Urinary bladder (tissue), 4 donors: ENCODE results near the gene RXFP1. TPM values are rescaled to one million over a fixed set of nuclear protein-coding genes. Genes with fewer than 3 reads are reported as not detected.

Experiments used
- DNase-seq: peaks from one replicate; pipeline ENCODE4 v3.0.0-alpha.2; 2015; ENCODE audit errors: extremely low spot score
- H3K27ac ChIP-seq: one replicate; pipeline ENCODE4 v1.5.1; 2013; ENCODE audit warnings: low read depth, mild to moderate bottlenecking, moderate library complexity
- H3K36me3 ChIP-seq: one replicate; pipeline ENCODE4 v1.6.1; 2013; ENCODE audit warnings: mild to moderate bottlenecking, moderate library complexity; ENCODE audit not compliant: insufficient read depth
- H3K4me1 ChIP-seq: one replicate; pipeline ENCODE4 v1.6.1; 2013; ENCODE audit warnings: mild to moderate bottlenecking, moderate library complexity; ENCODE audit not compliant: insufficient read depth
- H3K4me3 ChIP-seq: one replicate; pipeline ENCODE4 v1.5.1; 2013; ENCODE audit warnings: low read depth, low read length
- WGBS: extraction: QIAGEN DNeasy Blood & Tissue Kit; methylation state at CpG from one replicate; pipeline ENCODE4 v1.1.7; 2013; 5-methylcytosine and 5-hydroxymethylcytosine counted together
- polyA plus RNA-seq: library from polyadenylated mRNA; stranded (reverse); fragments of 200-250 nt; gene quantifications from one replicate; pipeline ENCODE4 v1.2.3, GENCODE V29; 2013
- total RNA-seq: library from RNA; depleted of rRNA; stranded (reverse); fragments of >200 nt; gene quantifications from one replicate; pipeline ENCODE4 v1.2.3, GENCODE V29; 2014
- donor health status: healthy with polysubstance abuse.
- donor health status: healthy.

RXFP1 gene
- total RNA-seq (1.2 TPM), polyA plus RNA-seq (0.03 TPM)

DNA sequence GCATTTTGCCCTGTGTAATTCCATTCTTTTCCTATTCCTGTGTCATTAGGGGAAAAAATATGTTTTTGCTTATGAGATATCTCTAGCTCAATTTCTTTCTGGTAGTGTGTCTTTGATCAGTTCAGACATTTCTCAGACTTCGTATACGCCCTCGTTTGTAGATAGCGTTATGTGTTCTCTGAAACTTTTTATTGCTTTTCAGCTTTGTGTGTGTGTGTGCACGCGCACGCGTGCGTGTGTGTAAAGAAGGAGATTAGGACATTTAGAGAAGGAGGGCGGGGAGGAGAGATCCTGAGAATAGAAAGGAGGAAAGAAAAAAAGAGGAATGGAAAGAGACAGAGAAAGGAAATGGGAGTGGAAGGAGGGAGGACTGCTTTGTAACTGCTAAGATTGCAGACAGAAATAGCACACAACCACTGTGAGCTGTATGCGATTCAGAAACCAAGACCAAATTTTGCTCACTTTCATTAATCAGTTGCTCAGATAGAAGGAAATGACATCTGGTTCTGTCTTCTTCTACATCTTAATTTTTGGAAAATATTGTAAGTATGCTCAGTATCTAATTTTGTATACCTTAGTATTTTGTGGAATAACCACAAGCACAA is at the start of gene RXFP1:
RXFP1 (plus strand) TSS at position 399 of the 605 bp plus-strand sequence; CDS start at position 494, 95 bp downstream.
- Histone ChIP-seq H3K36me3 (no peaks in the 10 kb centered on the region), H3K27ac (peak within 1 kb of the TSS; percentile 10), H3K4me3 (no peak within 1 kb of the TSS), H3K4me1 (no peaks in the 10 kb centered on the region)
- WGBS = 13% methylated on average over 11 of the region's 11 CpGs
- no peak for DNase-seq

DNA sequence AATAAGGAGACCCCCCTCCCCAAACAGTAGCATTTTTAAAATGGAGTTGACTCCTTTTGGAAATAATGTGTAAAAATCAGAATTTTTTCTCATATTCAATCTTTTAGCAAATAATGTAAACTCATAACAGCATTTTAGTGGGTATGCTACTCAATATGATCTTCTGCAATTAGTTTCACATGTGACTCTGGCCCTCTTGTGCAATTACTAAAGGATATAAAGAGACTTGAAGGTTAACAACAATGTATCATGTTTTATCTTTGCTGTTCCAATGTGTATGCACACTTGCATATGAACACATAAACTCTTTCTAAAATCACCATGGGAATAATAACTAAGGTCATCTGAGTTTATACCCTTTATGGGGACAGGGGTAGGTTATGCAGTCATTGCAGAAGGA is 39.9 kb upstream of the RXFP1 start:
- no peak overlapping the region for H3K27ac ChIP-seq
- H3K4me3 ChIP-seq = no peak overlapping the region
- no peaks in the 10 kb centered on the region for H3K4me1 ChIP-seq
- no peak for DNase-seq
- H3K36me3 ChIP-seq = no peaks in the 10 kb centered on the region

DNA sequence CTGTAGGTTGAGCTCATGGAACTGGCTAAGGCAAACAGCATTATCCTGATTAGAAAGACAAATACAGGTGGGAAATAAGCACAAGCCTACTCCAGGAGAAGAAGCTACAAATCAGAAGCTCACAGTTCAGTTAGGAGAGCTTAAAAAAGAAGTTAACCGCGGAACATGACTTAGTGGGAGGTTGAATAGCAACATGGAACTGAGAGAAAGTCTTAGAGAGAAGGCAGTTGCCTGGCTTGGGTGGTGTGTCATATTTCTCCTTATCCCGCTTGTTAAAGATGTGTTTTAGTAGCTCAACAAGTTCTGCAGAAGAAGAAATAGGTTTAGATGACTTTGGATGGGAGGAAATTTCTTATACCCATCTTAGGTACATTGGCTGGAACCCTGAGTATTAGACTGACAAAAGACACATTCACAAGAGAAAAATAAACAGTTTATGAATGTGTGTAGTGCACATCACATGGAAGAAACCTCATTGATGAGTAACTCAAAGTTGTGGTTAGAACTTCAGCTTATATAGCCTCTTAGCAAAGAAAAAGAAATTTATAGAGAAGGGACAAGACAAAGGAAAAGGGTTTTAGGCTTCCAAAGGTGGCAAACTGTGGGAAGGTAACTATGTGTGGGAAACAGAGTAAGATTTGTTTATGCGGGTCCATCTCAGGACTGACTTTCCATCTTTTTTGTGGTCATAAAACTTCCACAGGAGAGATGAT is 37.4 kb upstream of the RXFP1 start:
- H3K4me3 ChIP-seq = no peak overlapping the region
- no peak overlapping the region for H3K27ac ChIP-seq
- H3K36me3 ChIP-seq = no peaks in the 10 kb centered on the region
- DNase-seq = no peak
- H3K4me1 ChIP-seq = no peaks in the 10 kb centered on the region
- WGBS = 93% methylated on average over 4 of the region's 4 CpGs

DNA sequence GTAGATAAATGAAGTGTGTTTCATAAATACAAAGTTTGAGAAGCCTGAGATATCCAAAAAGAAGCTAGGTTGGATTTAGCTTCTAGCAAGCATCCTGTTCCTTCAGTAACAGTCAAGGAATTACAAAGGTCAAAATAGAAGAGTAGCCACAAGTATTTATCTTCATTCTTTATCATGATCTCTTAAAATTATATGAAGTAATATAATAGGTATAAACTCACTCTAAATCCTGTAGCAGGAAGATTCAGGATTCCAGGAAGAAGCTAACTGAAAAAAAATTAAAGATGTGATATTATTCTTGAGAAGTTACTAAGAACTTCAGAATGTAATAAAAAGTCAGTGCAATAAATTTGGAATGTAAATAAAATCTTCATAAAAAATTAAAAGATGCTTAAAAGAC is 31.1 kb upstream of the RXFP1 start:
- DNase-seq = no peak
- Histone ChIP-seq H3K27ac (no peak overlapping the region), H3K4me3 (no peak overlapping the region), H3K36me3 (no peaks in the 10 kb centered on the region), H3K4me1 (no peaks in the 10 kb centered on the region)

DNA sequence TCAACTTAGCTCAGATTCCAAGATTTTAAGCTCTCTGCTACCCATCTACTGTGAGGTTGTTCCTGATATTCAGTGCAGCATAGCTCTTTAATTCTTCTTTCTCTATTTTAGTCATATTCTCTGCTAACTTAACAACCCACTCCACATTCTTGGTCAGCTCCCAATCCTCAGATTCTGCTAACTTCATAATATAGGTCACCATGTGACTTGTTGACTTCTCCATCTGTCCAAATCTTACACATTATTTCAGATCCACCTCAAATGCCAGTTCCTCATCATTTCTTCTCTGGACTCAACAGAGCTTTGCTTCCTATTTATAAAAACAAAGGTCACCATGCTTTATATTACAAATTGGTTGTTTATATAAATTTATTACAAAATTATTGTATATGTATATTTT is 29.3 kb upstream of the RXFP1 start:
- Histone ChIP-seq H3K27ac (no peak overlapping the region), H3K4me1 (no peaks in the 10 kb centered on the region), H3K4me3 (no peak overlapping the region), H3K36me3 (no peaks in the 10 kb centered on the region)
- no peak for DNase-seq

DNA sequence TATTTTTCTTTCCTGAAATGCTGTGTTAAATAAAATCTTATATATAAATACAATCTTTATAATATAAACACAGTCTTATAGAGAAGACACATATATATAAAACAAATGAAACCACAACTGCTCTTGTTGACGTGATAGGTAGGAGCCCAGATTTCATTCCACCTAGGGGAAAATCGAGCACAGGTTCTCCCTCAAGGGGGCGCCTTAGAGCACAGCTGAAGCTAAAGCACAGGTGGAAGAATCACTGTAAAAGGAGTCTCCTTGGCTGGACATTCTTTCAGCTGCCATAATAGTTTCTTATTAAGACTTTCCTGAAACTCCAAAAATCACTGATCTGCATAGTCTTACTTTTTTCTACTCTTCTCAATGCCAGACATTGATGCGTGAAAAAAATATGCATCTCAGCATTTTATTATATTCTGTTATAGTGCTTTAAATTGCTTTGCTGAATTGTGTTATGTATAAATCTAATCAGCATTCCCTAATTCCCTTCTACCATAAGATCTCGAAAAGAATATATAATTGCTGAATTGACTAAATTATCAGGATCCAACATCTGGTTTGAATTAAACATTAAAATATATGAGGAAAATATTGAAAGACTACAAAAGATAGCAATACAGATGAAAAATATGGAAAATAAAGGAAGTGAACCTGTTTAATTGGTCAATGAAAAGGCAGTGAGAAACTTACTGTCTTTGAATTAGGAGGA is 25.5 kb upstream of the RXFP1 start:
- no peak for DNase-seq
- Histone ChIP-seq H3K36me3 (no peaks in the 10 kb centered on the region), H3K4me3 (no peak overlapping the region), H3K27ac (no peak overlapping the region), H3K4me1 (no peaks in the 10 kb centered on the region)
- 28% methylated on average over 5 of the region's 5 CpGs for WGBS

DNA sequence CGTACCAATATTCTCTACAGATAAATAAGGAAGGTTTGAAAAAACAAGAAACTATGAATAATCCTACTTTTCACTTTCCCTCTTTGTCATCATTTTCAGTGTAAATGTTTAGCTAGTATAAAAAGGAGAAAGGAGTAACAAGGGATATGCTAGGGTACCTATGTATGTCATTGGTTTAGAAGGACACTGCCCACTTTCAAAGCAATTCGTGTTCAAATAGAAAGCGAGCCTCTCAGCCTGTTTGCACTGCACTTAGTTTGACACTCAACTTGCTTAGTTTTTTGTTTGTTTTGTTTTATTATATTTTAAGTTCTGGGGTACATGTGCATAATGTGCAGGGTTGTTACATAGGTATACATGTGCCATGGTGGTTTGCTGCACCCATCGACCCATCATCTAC is 21.6 kb upstream of the RXFP1 start:
- Histone ChIP-seq H3K36me3 (no peaks in the 10 kb centered on the region), H3K4me3 (no peak overlapping the region), H3K4me1 (no peaks in the 10 kb centered on the region), H3K27ac (no peak overlapping the region)
- 79% methylated on average over 4 of the region's 4 CpGs for WGBS
- DNase-seq = no peak

DNA sequence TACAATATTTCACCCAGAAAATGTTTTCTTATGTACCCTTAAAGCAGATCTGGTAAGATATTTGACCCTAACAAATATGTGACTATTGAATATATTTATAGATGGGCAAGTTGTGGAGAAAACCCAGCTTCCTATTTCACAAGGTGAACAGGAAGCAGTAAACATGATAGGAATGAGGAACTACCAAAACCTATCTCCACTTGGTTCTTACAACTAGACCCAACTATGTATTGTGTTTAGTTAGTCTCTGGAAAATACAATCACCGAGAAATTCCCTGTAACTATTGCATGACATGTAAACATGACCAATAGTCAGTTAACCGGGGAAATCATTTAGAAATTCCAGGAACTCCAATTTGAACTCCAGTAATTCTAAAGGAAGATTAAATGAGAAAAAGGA is 8.4 kb upstream of the RXFP1 start:
- Histone ChIP-seq H3K36me3 (no peaks in the 10 kb centered on the region), H3K27ac (no peak overlapping the region), H3K4me3 (no peak overlapping the region), H3K4me1 (no peaks in the 10 kb centered on the region)
- 72% methylated on average over 2 of the region's 2 CpGs for WGBS
- no peak for DNase-seq

DNA sequence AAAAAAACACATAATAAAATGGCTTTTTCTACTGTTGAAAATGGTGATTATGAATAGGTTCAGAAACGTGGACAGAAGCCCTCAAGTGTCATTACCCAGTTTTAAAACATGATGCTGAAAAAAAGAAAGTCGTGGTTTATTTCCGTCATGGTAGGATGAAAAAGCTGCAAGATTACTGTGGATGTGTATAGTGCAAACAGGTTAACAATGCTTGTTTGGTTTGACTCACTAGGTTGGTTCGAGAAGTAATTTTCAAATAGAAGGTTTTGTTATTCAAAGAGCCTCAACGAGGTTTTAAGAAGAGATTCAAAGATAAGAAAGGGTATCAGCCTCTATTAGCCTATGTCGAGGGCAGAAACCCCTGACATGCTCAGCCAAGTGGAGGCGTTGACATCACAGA is 2.5 kb upstream of the RXFP1 start:
- Histone ChIP-seq H3K27ac (no peak overlapping the region), H3K36me3 (no peaks in the 10 kb centered on the region), H3K4me3 (no peak overlapping the region), H3K4me1 (no peaks in the 10 kb centered on the region)
- no peak for DNase-seq
- WGBS = 66% methylated on average over 7 of the region's 7 CpGs

DNA sequence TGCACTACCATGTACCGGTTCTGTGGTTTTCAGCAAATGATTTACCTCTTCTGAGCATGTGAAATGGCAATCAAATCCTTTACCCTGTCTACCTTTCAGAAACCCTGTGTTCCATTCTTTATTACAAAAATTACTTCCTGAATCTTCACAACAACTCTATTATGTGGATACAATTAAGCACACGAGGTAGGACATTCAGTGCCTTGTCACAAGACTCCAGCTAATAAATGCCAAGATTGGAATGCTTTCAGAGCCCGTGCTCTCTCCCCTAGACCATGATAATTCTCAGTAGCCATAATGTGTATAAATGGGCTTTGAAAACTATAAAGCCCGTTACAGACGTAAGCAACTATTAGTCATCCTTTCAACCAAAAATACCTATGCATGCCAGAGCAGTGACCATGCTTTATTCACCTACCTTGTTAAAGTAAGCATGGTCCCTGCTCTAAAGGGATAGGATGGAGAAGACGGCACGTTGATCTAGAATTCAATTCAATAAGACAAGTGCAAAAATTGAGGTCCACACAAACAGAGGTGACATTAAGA is 2.4 kb downstream of the RXFP1 start:
- no peak overlapping the region for H3K27ac ChIP-seq
- H3K4me1 ChIP-seq = no peaks in the 10 kb centered on the region
- H3K4me3 ChIP-seq = no peak overlapping the region
- 62% methylated on average over 7 of the region's 7 CpGs for WGBS
- H3K36me3 ChIP-seq = no peaks in the 10 kb centered on the region
- DNase-seq = no peak

DNA sequence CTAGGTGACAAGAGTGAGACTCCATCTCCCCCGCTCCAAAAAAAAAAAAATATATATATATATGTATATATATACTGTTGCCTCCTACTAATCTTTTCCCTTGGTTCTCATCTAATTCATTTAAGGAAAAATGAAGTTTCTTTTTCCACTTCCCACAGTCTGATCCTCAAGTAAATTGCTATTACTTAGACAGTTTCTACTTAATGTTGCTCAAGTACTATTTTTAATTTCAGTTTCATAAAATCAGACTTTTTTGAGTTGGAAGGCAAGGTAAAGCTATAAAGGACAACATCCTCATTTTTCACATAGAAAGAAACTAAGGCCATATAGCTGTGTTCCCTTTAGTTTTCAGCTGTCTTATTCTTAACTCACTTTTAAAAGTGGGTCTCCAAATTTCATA is 5.8 kb downstream of the RXFP1 start:
- H3K4me1 ChIP-seq = peaks cover 1% of the 10 kb centered on the region
- WGBS = 92% methylated on average over 1 of the region's 1 CpG
- no peak for DNase-seq

DNA sequence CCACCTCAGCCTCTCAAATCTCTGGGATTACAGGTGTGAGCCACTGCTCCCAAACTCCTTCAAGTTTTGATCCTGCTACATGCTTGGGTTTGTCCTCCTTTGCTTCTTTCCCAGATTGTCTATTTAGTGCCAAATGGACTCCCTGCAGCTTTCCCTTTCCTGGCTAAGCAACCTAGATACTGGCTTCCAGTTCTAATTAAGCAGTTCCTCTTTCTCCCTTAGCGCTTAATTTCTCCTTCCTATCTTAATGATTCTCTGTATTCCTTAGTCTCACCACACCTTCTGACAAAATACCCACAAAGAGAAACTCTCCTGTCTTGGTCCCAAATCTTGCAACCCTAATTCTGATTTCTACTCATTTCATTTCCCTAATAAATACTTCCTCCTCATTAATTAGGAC is 7.8 kb downstream of the RXFP1 start:
- Histone ChIP-seq H3K4me1 (peaks cover 1% of the 10 kb centered on the region), H3K36me3 (no peaks in the 10 kb centered on the region), H3K4me3 (no peak overlapping the region), H3K27ac (no peak overlapping the region)
- DNase-seq = no peak
- 88% methylated on average over 1 of the region's 1 CpG for WGBS

More for the DNA sequence above, 5.8 kb downstream of the RXFP1 start:
- Histone ChIP-seq H3K27ac (no peak overlapping the region), H3K4me3 (no peak overlapping the region), H3K36me3 (no peaks in the 10 kb centered on the region)

DNA sequence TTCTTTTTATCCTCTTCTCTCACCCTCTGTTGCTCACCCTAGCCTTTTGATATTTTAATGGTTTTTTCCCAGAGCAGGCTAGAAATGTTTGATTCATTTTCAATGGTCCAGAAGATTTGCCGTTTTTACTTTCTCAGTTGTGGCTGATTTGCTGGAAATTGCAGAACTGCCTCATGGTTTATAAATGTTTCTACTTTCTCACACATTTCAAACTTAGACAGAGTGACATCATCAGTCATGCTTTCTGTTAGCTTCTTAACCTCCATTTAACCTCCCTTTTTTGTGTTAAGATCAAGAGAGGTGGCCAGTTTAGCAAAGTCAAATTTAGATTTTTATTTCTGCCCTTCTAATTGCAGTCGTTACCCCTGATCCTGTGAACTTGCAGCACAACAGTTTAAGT is 8.7 kb downstream of the RXFP1 start:
- Histone ChIP-seq H3K27ac (no peak overlapping the region), H3K36me3 (no peaks in the 10 kb centered on the region), H3K4me1 (peaks cover 1% of the 10 kb centered on the region), H3K4me3 (no peak overlapping the region)
- DNase-seq = no peak
- 57% methylated on average over 2 of the region's 2 CpGs for WGBS

DNA sequence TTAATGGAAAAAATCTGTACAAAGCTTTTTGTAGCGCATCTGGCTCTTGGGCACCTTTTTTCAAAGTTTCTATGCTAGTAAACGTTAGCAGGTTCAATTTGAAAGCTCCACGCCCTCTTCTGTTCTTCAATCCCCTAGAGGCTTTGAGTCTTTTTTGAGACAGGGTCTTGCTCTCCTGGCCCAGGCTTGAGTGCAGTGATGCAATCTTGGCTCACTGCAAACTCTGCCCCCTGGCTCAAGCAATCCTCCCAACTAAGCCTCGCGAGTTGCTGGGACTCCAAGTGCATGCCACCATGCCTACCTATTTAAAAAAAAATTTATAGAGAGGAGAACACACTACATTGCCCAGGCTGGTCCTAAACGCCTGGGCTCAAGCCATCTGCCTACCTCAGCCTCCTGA is 9.2 kb downstream of the RXFP1 start:
- 68% methylated on average over 6 of the region's 6 CpGs for WGBS
- Histone ChIP-seq H3K36me3 (no peaks in the 10 kb centered on the region), H3K4me3 (no peak overlapping the region), H3K4me1 (peaks cover 1% of the 10 kb centered on the region), H3K27ac (no peak overlapping the region)
- no peak for DNase-seq
